Activated naive CD8-positive, alpha-beta T cell (primary cell): ENCODE results near the gene DGCR8.

ENCODE experiments used
- H3K27ac Mint-ChIP-seq: one replicate; pipeline ENCODE4 v1.8.0; 2021; ENCODE audit warnings: mixed read lengths
- H3K27me3 Mint-ChIP-seq: one replicate; pipeline ENCODE4 v1.8.0; 2021; ENCODE audit warnings: mixed read lengths
- H3K36me3 Mint-ChIP-seq: one replicate; pipeline ENCODE4 v1.8.0; 2021; ENCODE audit warnings: mixed read lengths
- H3K4me1 Mint-ChIP-seq: one replicate; pipeline ENCODE4 v1.8.0; 2021; ENCODE audit warnings: low read depth, mixed read lengths
- H3K4me3 Mint-ChIP-seq: one replicate; pipeline ENCODE4 v1.8.0; 2021; ENCODE audit warnings: mild to moderate bottlenecking, mixed read lengths
- H3K9me3 Mint-ChIP-seq: one replicate; pipeline ENCODE4 v1.8.0; 2021; ENCODE audit warnings: low read depth, mixed read lengths

The DGCR8 gene

GRCh38 chr22:20127318-20127868 lies 47.4 kb downstream of the DGCR8 start:
- H3K27me3 Mint-ChIP-seq: no peaks in the 10 kb centered on the region
- no peaks in the 10 kb centered on the region for H3K9me3 Mint-ChIP-seq
- H3K36me3 Mint-ChIP-seq: no peaks in the 10 kb centered on the region
- no peak overlapping the region for H3K4me3 Mint-ChIP-seq
- H3K4me1 Mint-ChIP-seq: peaks cover 11% of the 10 kb centered on the region
- peak overlapping the region; percentile 76 for H3K27ac Mint-ChIP-seq

GRCh38 chr22:20127869-20128618 lies 48.0 kb downstream of the DGCR8 start:
- peak overlapping the region; percentile 76 for H3K27ac Mint-ChIP-seq
- H3K27me3 Mint-ChIP-seq: no peaks in the 10 kb centered on the region
- H3K4me3 Mint-ChIP-seq: no peak overlapping the region
- H3K4me1 Mint-ChIP-seq: peaks cover 13% of the 10 kb centered on the region
- no peaks in the 10 kb centered on the region for H3K36me3 Mint-ChIP-seq
- no peaks in the 10 kb centered on the region for H3K9me3 Mint-ChIP-seq

- Mint-ChIP-seq H3K27ac (peak overlapping the region; percentile 64), H3K9me3 (no peaks in the 10 kb centered on the region), H3K36me3 (no peaks in the 10 kb centered on the region), H3K4me3 (no peak overlapping the region), H3K4me1 (peaks cover 14% of the 10 kb centered on the region), H3K27me3 (no peaks in the 10 kb centered on the region)
Observed at GRCh38 chr22:20128619-20128901, 48.5 kb downstream of the DGCR8 start.

- Mint-ChIP-seq H3K27ac (peak overlapping the region; percentile 64), H3K9me3 (no peaks in the 10 kb centered on the region), H3K27me3 (no peaks in the 10 kb centered on the region), H3K36me3 (no peaks in the 10 kb centered on the region), H3K4me1 (peaks cover 17% of the 10 kb centered on the region), H3K4me3 (peak overlapping the region; percentile 59)
Observed at GRCh38 chr22:20128902-20129746, 49.1 kb downstream of the DGCR8 start.

- Mint-ChIP-seq H3K4me1 (peaks cover 17% of the 10 kb centered on the region), H3K9me3 (no peaks in the 10 kb centered on the region), H3K36me3 (no peaks in the 10 kb centered on the region), H3K27me3 (no peaks in the 10 kb centered on the region), H3K27ac (no peak overlapping the region), H3K4me3 (no peak overlapping the region)
Observed at GRCh38 chr22:20129747-20130014, 49.6 kb downstream of the DGCR8 start.

GRCh38 chr22:20130319-20130718 lies 50.3 kb downstream of the DGCR8 start:
- peaks cover 17% of the 10 kb centered on the region for H3K4me1 Mint-ChIP-seq
- H3K36me3 Mint-ChIP-seq: no peaks in the 10 kb centered on the region
- H3K4me3 Mint-ChIP-seq: peak overlapping the region; percentile 51
- no peaks in the 10 kb centered on the region for H3K27me3 Mint-ChIP-seq
- H3K9me3 Mint-ChIP-seq: no peaks in the 10 kb centered on the region
- H3K27ac Mint-ChIP-seq: no peak overlapping the region

GRCh38 chr22:20130731-20131596 lies 50.9 kb downstream of the DGCR8 start:
- H3K36me3 Mint-ChIP-seq: no peaks in the 10 kb centered on the region
- no peaks in the 10 kb centered on the region for H3K27me3 Mint-ChIP-seq
- no peaks in the 10 kb centered on the region for H3K9me3 Mint-ChIP-seq
- H3K27ac Mint-ChIP-seq: no peak overlapping the region
- H3K4me1 Mint-ChIP-seq: peaks cover 17% of the 10 kb centered on the region
- peak overlapping the region; percentile 51 for H3K4me3 Mint-ChIP-seq

GRCh38 chr22:20131597-20131858 lies 51.5 kb downstream of the DGCR8 start, which contains the start of gene ZDHHC8:
Gene ZDHHC8, plus strand, starts transcription at chr22:20131804. Its CDS starts 144 bp downstream, at chr22:20131948.
- no peak within 1 kb of the TSS for H3K27ac Mint-ChIP-seq
- no peaks in the 10 kb centered on the region for H3K27me3 Mint-ChIP-seq
- no peaks in the 10 kb centered on the region for H3K36me3 Mint-ChIP-seq
- peak within 1 kb of the TSS; percentile 81 for H3K4me3 Mint-ChIP-seq
- no peaks in the 10 kb centered on the region for H3K9me3 Mint-ChIP-seq
- peaks cover 21% of the 10 kb centered on the region for H3K4me1 Mint-ChIP-seq

GRCh38 chr22:20131859-20132685 lies 52.0 kb downstream of the DGCR8 start:
- H3K27me3 Mint-ChIP-seq: no peaks in the 10 kb centered on the region
- H3K36me3 Mint-ChIP-seq: no peaks in the 10 kb centered on the region
- H3K4me1 Mint-ChIP-seq: peaks cover 23% of the 10 kb centered on the region

GRCh38 chr22:20132686-20133246 lies 52.7 kb downstream of the DGCR8 start:
- Mint-ChIP-seq H3K27ac (no peak overlapping the region), H3K27me3 (no peaks in the 10 kb centered on the region), H3K9me3 (no peaks in the 10 kb centered on the region), H3K4me3 (peak overlapping the region; percentile 81), H3K36me3 (no peaks in the 10 kb centered on the region), H3K4me1 (peaks cover 28% of the 10 kb centered on the region)

More at GRCh38 chr22:20131859-20132685, 52.0 kb downstream of the DGCR8 start:
- no peak overlapping the region for H3K27ac Mint-ChIP-seq
- H3K4me3 Mint-ChIP-seq: peak overlapping the region; percentile 81
- H3K9me3 Mint-ChIP-seq: no peaks in the 10 kb centered on the region

GRCh38 chr22:20133930-20134549 lies 54.0 kb downstream of the DGCR8 start:
- H3K4me3 Mint-ChIP-seq: peak overlapping the region; percentile 76
- no peaks in the 10 kb centered on the region for H3K36me3 Mint-ChIP-seq
- no peaks in the 10 kb centered on the region for H3K9me3 Mint-ChIP-seq
- H3K4me1 Mint-ChIP-seq: peaks cover 27% of the 10 kb centered on the region
- H3K27ac Mint-ChIP-seq: no peak overlapping the region
- H3K27me3 Mint-ChIP-seq: no peaks in the 10 kb centered on the region

- Mint-ChIP-seq H3K4me3 (peak overlapping the region; percentile 35), H3K27ac (no peak overlapping the region), H3K4me1 (peaks cover 20% of the 10 kb centered on the region), H3K9me3 (no peaks in the 10 kb centered on the region), H3K36me3 (no peaks in the 10 kb centered on the region), H3K27me3 (no peaks in the 10 kb centered on the region)
Observed at GRCh38 chr22:20135265-20135664, 55.2 kb downstream of the DGCR8 start.

GRCh38 chr22:20135806-20136602 lies 56.0 kb downstream of the DGCR8 start:
- no peak overlapping the region for H3K4me3 Mint-ChIP-seq
- no peaks in the 10 kb centered on the region for H3K9me3 Mint-ChIP-seq
- H3K27ac Mint-ChIP-seq: no peak overlapping the region
- no peaks in the 10 kb centered on the region for H3K36me3 Mint-ChIP-seq
- peaks cover 20% of the 10 kb centered on the region for H3K4me1 Mint-ChIP-seq
- H3K27me3 Mint-ChIP-seq: no peaks in the 10 kb centered on the region
